Activated CD4-positive, CD25-positive, alpha-beta regulatory T cell (primary cell): ENCODE measurements around the gene EHD3.

Experiments
- DNase-seq, 4 experiments: peaks; one replicate each; lab custom pipeline; 2025; lab: John Stamatoyannopoulos, UW

The EHD3 gene

DNA sequence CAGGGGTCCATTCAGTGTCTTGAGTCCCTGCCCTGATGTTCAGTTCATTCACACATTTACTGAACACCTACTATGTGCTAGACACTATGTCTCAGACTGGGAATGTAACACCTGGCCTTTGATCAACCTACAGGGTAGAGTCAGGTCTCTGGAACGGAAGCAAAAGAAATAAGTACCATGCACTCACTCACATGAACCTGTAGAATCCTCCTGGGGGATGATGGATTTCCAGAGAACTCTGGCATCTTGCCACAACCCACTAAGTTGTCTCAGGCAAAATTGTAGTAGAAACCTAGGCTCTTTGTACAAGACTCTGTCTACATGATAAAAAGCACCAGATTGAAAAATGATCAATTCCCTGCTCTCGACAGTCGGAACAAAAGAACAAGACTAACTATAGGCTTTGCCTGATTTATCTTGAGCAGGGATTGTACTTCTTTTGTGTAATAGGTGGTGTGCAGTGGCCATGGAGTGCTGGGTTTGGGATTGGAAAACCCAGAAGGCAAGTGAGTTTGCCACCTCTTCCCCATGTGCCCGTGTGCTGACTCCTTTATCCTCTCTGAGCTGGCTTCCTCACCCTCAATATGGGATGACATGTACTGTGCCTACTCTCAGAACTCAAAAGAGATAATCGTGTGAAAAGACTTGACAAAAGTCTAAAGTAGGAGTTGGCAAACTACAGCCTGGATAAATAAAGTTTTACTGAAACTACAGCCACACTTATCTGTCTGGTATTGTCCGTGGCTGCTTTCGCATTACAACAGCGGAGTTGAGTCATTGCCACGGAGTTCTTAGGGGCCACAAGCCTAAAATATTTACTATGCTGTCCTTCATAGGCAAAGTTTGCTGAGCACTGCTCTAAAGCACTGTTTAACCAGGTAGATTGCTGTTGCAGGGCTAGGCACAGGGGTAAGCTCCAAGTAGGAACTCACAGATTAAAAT, 21.0 kb upstream of the EHD3 start:
- DNase-seq = no peak

GRCh38 chr2:31213601-31214443, 20.1 kb upstream of the EHD3 start:
- DNase-seq = no peak

GRCh38 chr2:31214444-31214915, 19.5 kb upstream of the EHD3 start:
- DNase-seq = no peak

GRCh38 chr2:31216734-31217133, 17.2 kb upstream of the EHD3 start:
- no peak for DNase-seq

DNA sequence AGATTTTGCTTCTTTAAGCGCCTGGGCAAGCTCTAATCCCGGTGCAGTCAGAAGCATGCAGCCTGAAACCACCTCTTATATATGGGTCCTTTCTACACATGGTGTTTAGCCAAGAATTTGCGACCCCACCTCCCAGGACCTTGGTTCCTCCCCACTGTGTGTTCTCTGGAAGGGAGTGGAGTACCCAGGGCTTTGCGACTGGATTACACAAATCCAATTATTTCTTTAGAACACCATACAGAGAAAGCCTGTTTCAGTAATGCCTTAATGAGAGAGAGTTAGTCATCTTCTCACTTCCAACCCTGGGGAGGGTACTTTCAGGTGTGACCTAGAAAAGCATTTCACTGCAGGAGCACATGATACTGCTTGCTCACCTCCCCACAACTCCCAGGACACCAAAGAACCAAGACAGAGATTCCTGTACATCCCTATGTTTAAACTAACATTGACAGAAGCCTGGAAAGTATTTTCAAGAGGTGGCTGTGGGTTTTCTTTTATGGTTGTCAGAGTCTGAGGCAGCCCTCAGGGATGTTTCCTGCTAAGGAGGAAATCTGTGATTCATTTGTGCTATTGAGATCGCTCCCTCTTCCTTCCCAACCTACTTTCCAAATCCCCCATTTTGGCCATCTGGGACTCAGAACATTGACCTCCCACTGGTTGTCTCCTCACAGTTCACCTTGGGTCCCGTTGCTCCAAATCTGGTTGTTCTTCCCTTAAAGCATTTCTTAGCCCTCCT, 16.3 kb upstream of the EHD3 start, which contains the start of gene CAPN14:
CAPN14 (minus strand) TSS at position 51 of the 736 bp plus-strand sequence. CDS start 12,068 bp downstream, outside the sequence.
- DNase-seq = no peak

DNA sequence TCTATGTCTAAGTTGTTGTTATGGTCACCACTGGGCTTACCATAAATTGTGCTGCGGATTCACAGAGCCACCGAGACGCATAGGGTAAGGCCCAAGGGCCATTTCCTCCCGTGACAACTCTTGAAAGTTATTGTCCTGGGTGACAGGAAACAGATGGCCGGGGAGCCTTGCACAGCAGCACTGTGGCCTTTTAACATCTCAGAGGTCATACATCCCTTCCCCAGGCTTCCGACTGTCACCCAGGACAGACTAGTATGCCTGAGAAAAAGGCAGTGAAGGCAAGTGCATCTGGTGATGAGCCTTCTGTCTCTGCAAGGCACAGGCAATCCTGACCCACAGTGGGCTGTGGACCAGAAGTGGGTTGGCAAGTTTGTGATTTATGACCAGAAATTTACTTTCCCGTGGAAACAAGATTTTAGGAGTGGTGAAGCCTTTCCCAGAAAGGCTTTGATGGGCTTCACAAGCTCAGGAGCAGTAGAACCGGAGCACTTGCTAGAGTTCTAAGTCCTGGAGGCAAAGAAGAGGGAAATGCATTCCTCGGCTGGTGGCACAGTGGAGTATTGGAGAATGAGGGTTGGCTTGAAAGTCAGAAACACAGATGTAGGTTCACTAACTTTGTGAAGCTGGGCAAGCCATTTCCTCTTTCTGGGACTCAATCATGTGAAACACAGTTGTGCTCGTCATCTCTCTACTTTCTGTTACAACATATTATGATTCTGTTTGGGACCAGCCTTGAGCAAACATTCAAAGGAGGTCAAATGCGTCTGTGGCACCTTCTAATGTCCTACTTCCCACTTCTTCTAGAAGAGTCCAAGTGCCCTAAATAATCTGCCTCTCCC, 14.6 kb upstream of the EHD3 start:
- no peak for DNase-seq

DNA sequence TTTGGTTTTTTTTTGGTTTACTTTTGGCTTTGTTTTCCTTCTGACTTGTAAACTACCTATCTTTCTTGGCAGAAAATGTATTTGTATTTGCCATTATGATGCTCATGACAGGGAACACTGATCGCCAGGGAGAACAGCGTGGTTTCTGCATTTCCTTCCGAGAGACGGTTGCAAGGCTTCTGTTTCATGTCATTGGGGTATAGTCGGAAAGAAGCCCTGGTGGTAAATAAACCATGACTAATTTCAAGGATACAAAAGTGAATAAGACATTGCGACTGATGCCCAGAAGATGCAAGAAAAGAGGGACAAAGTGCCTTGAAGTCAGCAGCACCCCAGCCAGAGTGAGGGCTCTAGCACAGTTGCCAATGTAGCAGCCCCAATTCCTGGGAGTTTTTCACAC, 12.4 kb upstream of the EHD3 start:
- no peak for DNase-seq

- no peak for DNase-seq
Observed at GRCh38 chr2:31222071-31222470, 11.9 kb upstream of the EHD3 start.

DNA sequence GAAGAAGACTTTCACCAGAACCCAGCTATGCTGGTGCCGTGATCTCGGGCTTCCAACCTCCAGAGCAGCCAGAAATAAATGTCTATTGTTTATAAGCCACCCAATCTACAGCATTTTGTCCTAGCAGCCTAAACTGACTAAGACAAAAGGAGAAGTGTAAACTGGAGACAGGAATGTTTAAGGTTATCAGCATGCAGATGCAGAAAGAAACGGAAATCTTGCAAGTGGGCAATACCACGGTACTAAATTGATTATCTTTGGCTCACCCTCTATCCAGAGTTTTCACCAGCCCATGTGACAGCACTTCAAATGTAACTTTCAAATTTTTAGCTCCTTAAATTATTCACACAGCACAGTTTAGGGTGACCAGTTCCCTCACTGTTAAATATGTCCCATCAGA, 10.9 kb upstream of the EHD3 start:
- no peak for DNase-seq

DNA sequence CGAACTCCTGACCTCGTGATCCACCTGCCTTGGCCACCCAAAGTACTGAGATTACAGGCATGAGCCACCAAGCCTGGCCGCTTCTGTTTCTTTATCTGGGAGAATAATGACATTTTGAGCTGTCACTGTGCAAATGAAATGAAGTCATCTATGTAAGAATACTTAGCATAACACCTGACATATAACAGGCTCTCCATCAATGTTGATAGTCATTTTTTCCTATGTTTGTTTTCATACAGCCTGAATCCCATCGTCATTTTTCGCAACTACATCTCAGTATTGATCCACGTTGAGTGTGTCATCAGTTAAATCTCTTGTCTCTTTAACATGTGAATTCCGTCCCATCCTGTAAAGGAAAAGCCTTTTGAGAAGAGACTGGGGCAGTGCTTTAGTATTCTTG, 10.2 kb upstream of the EHD3 start:
- DNase-seq = no peak

DNA sequence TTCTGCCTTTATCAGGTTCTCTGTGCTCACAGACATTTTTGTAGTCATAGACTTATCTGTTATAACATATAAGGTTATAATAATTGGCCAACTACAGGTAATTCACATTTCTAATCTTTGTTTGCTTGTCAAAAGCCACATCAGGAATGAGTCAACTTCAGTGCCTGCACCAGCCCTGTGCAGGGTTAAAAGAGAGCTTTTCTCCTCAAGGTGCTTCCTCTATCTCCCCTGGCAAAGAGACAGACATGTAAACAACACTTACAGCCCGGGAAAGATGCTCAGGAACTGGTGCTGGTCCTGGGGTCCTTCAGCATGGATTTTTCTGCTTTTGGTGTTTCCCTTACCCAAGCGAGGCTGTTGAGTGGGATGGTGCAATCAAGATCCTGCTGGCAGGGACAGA, 7.7 kb upstream of the EHD3 start:
- no peak for DNase-seq

- no peak for DNase-seq
Observed at GRCh38 chr2:31227110-31227509, 6.8 kb upstream of the EHD3 start.

GRCh38 chr2:31227711-31228125, 6.2 kb upstream of the EHD3 start:
- no peak for DNase-seq

- no peak for DNase-seq
Observed at GRCh38 chr2:31228717-31229116, 5.2 kb upstream of the EHD3 start.

GRCh38 chr2:31230751-31231150, 3.2 kb upstream of the EHD3 start:
- DNase-seq = no peak

DNA sequence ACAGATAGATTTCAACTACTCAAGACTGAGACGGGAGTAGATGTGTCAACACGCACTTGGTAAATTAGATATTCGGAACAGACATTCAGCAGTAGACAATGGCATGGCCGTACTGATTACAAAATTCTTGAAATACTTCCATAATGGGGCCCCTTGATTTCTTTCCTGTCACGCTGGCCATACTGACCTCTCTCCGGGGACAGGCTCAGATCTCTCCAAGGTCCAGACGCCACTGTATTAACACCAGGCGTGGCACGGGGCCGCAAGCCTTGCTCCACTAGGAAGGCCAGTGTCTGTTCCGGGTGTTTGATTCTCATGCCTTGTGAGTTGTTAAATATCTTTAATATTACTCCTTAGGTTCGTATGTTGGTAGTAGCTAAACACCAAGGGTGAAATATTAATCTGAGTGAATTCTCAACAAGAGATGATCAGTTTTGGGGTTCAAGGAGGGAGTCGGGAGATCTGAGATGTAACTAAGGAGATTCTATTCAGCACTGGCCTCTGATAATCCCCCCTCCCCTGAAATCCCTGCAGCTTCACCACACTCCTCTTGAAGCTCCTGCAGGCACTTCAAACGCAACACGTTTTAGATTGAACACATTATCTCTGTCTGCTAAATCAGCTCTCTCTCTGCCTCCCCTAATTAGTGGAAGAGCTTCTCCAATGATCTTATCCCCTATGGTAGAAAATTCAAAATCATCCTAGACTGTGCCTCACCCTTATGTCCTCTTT, 2.2 kb upstream of the EHD3 start:
- DNase-seq = no peak

- no peak for DNase-seq
Observed at GRCh38 chr2:31232586-31232985, 1.4 kb upstream of the EHD3 start.

DNA sequence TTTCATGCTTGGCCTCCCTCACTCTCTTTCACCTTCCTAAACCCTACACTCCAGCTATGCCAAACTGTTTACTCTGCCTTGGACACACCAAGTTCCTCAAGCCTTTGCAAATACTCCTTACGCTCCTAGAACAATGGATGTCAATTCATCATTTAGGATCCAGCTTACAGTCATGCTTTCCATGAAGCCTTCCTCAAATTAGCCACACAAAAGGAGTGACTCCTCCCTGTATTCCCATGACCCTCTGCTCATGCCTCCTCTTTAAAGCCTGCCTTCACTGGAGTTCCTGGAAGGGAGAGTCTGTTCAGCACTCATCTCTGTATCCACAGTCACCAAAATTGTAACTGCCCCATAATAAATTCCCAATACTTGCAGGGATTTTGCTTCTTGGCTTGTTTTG, 721 bp upstream of the EHD3 start:
- DNase-seq = no peak

DNA sequence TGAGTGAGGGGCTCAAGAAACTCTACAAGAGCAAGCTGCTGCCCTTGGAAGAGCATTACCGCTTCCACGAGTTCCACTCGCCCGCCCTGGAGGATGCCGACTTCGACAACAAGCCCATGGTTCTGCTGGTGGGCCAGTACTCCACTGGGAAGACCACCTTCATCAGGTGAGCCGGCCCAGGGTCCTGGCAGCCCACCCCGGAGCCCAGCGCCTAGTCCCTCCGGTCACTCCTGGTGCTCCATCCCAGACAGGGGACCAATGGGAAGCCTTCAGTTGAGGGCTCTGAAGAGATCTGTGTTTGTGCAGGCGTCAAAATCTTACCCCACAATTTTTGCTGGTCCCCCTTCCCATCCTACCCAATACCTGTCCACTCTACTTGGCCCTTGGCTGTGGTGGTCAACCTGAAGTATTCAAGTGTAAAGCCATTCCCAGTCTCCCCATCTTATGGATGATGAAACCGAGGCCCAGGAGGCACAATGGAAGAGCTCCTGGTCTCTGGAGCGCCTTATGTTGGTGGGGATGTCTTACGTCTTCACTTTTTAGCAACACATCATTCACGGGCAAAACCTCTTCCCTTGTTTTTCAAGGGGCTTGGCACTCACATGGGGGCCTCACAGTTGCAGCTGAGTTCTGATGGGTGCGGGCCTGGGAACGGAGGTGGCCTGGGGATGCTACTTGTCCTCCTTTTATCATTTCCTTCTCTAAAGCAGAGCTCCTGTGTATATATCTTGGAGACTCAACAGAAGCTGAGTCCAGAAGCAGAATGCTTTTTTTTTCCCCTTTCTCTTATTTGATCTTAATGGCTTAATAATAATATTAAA, 941 bp downstream of the EHD3 start:
- DNase-seq = no peak

GRCh38 chr2:31235504-31235902, 1.6 kb downstream of the EHD3 start:
- DNase-seq = no peak
